Measurements from ENCODE around the gene CPO. TPM values are rescaled to one million over a fixed set of nuclear protein-coding genes. Genes with fewer than 3 reads are reported as not detected.

CPO gene
- total RNA-seq, 1 donor from 2014 or later, result 0.47 TPM

DNA sequence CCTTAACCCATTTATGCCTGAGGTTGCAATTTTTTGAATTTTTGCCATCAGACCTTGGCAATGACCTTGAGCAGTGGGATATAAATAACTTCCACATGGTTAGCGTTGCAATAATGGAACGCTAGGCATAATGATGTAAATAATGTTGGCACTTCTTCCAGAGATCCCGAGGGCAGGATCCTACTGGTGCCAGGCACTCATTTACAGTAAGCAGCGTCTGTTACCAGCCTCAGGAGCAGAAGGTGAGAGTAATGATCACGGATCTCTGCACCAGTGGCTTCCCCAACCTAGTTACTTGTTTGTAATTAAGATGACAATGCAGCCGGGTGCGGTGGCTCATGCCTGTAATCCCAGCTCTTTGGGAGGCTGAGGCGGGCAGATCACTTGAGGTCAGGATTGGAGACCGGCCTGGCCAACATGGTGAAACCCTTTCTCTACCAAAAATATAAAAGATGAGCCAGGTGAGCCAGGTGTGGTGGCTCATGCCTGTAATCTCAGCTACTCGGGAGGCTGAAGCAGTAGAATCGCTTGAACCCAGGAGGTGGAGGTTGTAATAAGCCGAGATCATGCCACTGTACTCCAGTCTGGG, 41.9 kb downstream of the CPO start:
- Mint-ChIP-seq H3K27me3 (ENCODE audit: low read depth) (peaks cover 77% of the 10 kb centered on the region), H3K36me3 (ENCODE audit: low read depth) (no peaks in the 10 kb centered on the region), H3K4me1 (peaks cover 16% of the 10 kb centered on the region), H3K27ac (ENCODE audit: unreplicated experiment) (no peak overlapping the region), H3K9me3 (no peaks in the 10 kb centered on the region), H3K4me3 (no peak overlapping the region)
- no peak for DNase-seq (ENCODE audit: low read depth, low spot score)
- no peak for TF ChIP-seq CTCF (conservative IDR thresholded peaks at IDR 0.05)

DNA sequence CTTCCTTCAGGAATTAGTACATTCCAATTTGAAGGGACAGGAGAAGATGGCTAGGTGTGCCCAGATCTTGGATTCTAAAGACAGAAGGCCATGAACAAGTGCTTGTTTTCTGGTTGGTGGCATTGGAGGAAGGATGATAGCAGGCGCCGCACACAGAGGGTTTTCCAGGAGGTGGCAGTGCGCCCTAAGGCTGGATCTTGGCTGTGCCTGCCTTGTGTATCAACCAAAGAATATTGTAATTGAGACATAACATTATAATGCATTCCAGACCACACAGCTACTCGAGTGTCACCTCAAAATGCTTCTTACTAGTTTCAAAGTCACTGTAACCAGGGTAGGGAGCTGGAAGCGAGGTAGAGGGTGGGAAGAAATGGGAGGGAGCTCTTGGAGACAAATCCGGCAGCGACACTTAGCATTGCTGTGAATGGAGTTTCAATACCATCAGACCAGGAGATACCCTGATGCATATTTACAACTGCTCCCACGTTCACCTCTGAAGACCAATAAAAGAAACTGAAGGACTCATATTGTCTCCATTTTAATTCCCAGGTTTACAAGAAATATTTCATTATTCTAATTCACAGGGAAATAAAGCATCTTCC, 42.5 kb downstream of the CPO start:
- Mint-ChIP-seq H3K4me3 (no peak overlapping the region), H3K36me3 (ENCODE audit: low read depth) (no peaks in the 10 kb centered on the region), H3K27me3 (ENCODE audit: low read depth) (peaks cover 73% of the 10 kb centered on the region), H3K27ac (ENCODE audit: unreplicated experiment) (no peak overlapping the region), H3K4me1 (peaks cover 16% of the 10 kb centered on the region), H3K9me3 (no peaks in the 10 kb centered on the region)
- peak; percentile 64 for DNase-seq (ENCODE audit: low read depth, low spot score)
- peak; percentile 77 for TF ChIP-seq CTCF (conservative IDR thresholded peaks at IDR 0.05)

- Mint-ChIP-seq H3K9me3 (no peaks in the 10 kb centered on the region), H3K4me1 (peaks cover 16% of the 10 kb centered on the region), H3K4me3 (no peak overlapping the region), H3K27me3 (ENCODE audit: low read depth) (peaks cover 67% of the 10 kb centered on the region), H3K27ac (ENCODE audit: unreplicated experiment) (no peak overlapping the region), H3K36me3 (ENCODE audit: low read depth) (no peaks in the 10 kb centered on the region)
- TF ChIP-seq CTCF (conservative IDR thresholded peaks at IDR 0.05), result no peak
- DNase-seq (ENCODE audit: low read depth, low spot score), result no peak
These were observed 43.1 kb downstream of the CPO start for GRCh38 chr2:206982360-206982955.

DNA sequence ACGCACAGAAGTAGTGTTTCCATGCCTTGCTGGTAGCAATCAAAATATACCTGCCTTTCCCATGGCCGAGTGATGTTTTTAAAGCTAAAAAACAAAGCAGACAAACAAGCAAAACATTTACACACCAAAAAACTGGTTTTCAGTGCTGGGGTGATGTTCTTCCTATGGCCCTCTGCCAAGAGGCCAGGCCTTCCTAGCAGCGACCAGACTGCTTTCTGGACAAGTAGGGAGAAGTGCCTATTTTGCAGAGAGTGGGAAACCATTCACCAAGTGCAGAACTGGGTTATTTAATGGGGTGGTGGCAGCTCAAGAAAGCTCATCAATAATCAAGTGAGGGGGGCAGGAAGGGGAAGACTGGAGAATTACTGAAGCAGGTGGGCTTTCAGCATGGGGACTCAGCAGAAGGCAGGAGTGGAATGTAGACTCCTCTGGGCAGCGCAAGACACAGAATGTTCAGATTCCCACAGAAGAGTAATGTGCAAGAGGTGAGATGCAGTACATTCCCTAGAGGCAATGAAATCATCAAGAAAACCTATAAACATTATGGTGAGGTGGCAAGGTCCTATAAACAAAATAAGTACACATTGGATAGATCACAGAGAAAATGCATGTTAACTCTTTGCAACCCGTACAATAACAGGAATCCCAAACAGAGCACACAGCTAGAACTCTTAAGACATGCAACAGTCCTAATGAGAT, 44.0 kb downstream of the CPO start:
- H3K9me3 Mint-ChIP-seq, result no peaks in the 10 kb centered on the region
- H3K27me3 Mint-ChIP-seq (ENCODE audit: low read depth), result peaks cover 59% of the 10 kb centered on the region
- H3K4me1 Mint-ChIP-seq, result peaks cover 16% of the 10 kb centered on the region
- no peaks in the 10 kb centered on the region for H3K36me3 Mint-ChIP-seq (ENCODE audit: low read depth)
- TF ChIP-seq CTCF (conservative IDR thresholded peaks at IDR 0.05), result no peak
- DNase-seq (ENCODE audit: low read depth, low spot score), result no peak
- no peak overlapping the region for H3K27ac Mint-ChIP-seq (ENCODE audit: unreplicated experiment)
- no peak overlapping the region for H3K4me3 Mint-ChIP-seq

GRCh38 chr2:206984206-206984605, 44.9 kb downstream of the CPO start:
- no peak for DNase-seq (ENCODE audit: low read depth, low spot score)
- TF ChIP-seq CTCF (conservative IDR thresholded peaks at IDR 0.05), result no peak
- H3K4me3 Mint-ChIP-seq, result no peak overlapping the region
- H3K27ac Mint-ChIP-seq (ENCODE audit: unreplicated experiment), result no peak overlapping the region
- H3K36me3 Mint-ChIP-seq (ENCODE audit: low read depth), result no peaks in the 10 kb centered on the region
- no peaks in the 10 kb centered on the region for H3K9me3 Mint-ChIP-seq
- H3K4me1 Mint-ChIP-seq, result peaks cover 16% of the 10 kb centered on the region
- peaks cover 50% of the 10 kb centered on the region for H3K27me3 Mint-ChIP-seq (ENCODE audit: low read depth)

All from neural crest cell (in vitro differentiated cells).